Islet of Langerhans (tissue), 1 donor: ENCODE data around the gene ACTBL2.
A peak's percentile ranks its signal among the peaks of the same experiment; 100 is the strongest.
"Not testable (repeated sequence)": the region's sequence is repeated elsewhere in the genome, so short reads cannot be mapped to it uniquely, and the experiment has no call there.

Source experiments
- FAIRE-seq: peaks from one replicate; lab custom pipeline; 2011; peaks lifted over from hg19 to GRCh38; lab: Jason Lieb, UNC

Gene ACTBL2

DNA sequence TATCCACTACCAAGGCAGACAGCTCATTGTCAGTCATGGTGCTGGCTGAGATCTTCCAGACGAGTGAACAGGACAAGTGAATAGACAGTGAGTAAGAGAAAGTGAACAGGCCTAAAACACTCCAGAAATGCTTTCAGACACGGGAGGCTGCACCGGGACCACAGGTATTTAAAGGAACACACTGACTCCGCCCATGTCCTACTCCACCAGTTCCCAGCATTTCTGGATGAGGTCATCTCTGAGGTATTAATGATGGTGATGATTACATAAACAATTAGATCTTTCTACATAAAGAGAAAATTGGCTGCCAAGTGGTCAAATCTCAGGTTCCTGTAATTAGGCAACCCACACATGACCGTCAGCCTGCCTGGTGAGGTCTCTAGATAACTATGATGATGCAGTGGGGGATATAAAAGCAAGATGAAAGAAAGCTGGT, at the start of gene ACTBL2:
Gene ACTBL2, minus strand, starts transcription at position 141 of the 436 bp plus-strand sequence. Its CDS starts 104 bp downstream, at position 37.
- no peak for FAIRE-seq

DNA sequence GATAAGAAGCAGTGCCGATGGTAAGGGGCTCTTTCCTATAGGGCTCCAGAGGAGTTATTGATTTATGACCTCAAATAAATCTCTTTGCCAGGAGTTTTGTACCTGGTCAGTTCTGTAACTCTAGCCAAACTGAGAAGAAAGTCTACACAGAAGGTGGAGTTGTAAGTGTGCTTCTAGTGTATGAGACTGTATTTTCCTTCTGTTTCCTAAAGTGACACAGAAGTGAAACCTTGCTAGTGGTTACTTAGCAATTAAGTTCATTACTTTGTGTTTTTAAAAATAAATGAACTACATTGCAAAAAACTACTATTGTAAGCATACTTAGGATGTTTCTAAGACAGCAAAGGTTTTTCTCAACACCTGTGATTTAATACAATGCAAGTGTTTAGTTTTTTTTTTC, 48.7 kb upstream of the ACTBL2 start:
- no peak for FAIRE-seq

DNA sequence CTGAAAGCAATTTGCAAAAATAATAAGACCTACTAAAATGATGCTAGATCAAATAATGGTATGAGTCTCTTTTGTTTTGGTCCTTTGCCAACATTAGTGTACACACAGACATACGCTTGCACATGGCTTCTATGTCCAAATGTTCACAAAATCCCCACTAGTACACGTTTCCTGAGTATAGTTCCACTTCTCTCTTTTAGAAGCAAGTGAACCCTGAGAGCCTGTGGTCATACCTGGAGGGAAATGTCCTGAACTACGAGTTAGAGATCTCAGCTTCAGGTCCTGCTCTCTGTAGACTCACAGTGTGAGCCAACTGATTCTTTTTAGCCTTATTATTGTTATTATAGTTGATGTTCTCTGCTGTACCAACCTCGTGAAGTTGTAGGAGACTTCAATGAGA, 47.3 kb upstream of the ACTBL2 start:
- FAIRE-seq, result no peak

- FAIRE-seq, result no peak
These were observed 45.3 kb upstream of the ACTBL2 start for GRCh38 chr5:57527870-57528269.

DNA sequence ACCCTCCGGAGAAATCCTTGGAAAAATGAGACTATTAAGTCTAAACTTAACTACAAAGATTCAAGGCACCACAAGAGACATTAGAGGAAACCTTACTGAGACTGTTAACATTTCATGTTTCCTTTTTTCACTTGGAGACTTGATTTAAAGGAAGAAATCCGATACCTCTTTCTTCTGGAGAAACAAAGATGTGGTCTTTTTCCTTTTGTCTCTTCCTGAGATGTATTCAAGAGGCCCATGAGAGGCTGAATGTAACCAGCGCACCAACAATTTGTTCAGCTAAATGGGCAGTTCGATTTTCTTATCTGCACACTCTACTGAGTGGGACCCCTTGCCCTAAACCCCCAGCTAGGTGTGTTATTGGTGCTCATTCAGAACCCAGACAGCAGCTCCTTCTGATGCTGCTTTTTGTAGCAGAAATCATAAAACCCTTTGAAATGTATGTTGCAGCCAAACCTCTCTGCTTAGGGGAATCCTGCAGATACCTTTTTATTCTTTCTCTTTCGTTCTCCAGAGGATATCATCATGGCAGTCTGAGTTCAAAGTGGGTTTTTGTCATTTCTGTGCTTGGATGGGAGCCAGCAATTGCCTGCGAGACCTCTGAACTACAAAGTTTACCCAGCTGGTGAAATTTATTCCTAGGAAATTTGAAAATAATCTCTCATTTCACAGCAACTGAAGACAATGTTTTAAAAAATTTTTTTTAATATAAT, 41.9 kb upstream of the ACTBL2 start:
- no peak for FAIRE-seq

DNA sequence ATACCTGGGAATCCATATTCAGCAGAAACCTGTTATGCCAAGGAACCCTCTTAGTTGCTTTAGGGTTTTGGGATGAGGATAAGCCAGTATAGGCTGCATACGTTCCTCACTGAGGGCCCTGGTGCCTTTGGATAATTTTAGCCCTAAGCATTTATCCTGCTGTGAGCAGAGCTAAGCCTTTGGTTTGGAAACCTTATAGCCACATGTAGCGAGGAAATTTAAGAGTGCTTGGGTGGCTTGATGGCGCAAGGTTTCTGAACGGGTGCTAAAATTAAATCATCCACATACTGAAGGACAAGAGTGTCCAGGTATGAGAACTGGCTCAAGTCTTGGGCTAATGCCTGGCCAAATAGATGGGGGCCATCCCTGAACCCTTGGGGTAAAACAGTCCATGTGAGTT, 39.9 kb upstream of the ACTBL2 start:
- not testable (repeated sequence) for FAIRE-seq

- not testable (repeated sequence) for FAIRE-seq
These were observed 35.8 kb upstream of the ACTBL2 start for GRCh38 chr5:57518415-57518814.

DNA sequence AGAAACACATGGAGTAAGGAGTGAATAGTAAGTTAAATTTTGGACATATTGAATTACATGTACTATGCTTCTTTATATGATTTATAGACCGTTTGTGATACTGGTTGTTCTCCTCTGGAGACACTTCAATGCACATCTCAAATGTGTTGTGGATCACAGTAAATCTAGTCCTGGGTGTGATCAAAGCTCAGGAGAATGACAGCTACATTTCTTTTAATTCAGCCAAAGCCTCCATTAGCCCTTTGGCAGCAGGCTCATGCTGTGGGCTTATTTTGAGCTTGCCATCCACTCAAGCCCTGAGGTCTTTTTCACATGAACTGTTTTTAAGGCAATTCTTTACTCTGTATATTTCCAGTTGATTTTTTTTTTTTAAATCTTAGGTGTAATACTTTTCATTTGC, 34.6 kb upstream of the ACTBL2 start:
- no peak for FAIRE-seq

DNA sequence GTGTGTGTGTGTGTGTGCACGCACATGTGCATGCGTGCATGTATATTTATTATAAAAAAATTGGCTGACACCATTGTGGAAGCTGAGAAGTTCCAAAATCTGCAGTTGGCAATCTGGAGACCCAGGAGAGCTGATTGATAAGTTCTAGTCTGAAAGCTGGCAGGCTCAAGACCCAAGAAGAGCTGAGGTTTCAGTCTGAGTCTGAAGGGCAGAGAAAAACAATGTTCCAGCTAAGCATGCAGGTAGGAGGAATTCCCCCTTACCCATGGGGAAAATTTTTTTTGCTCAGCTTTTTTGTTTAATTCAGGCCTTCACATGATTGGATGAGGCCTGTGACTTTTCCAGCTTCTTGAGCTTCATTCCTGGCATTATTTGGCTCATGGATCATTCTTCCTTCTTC, 31.2 kb upstream of the ACTBL2 start:
- no peak for FAIRE-seq

DNA sequence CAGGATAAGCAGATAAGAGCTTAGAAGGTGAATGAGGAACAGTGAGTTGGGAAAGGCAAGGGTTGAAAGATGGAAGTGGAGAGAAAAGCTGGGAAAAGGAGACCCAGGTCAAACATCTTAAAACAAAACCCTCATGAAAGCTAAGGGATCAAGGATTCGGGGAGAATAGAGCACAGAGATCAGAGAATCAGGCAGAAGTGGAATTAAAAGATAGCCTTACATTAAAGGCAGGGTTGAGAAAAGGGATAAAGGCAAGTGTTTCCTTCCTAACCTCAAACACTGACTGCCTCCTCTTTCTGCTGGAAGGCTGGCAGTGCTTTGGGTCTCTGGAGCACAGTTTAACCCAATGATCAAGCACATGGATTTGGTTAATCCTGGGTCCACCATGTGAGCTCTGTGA, 28.7 kb upstream of the ACTBL2 start:
- no peak for FAIRE-seq

DNA sequence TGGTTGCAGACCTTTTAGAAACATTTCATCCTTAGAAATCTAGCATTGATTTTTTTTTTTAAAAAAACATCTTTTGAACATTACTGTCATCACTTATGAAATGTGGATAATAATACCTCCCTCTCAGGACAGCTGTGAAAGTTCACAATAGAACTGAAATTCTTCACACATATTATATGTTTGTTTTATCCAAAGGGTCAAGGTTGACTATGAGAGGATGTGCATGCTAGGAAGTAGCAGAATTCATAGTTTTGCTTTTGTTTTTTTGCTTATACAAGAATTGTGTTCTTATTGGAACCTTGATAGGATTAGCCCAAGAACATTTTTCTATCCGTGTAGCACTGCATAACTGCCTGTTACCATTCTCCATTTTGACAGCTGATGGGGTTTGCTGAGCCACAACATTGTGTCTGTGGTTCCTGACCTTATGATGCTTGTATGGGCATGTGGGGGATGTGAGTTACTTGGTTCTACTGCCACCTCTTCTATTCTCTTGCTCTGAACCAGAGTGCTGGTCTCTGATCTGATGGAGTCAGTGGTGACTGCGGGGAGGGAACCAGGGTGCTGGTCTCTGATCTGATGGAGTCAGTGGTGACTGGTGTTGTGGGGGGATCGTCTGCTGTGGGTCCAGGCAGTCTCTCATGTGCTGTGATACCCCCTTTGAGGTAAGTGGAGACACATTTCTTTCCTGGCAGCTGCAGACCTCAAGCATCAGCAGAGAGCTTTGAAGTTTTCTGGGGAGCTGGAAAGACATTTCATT, 27.1 kb upstream of the ACTBL2 start:
- FAIRE-seq, result no peak

GRCh38 chr5:57508211-57508610, 25.6 kb upstream of the ACTBL2 start:
- FAIRE-seq, result no peak

GRCh38 chr5:57505272-57506200, 22.9 kb upstream of the ACTBL2 start:
- no peak for FAIRE-seq

DNA sequence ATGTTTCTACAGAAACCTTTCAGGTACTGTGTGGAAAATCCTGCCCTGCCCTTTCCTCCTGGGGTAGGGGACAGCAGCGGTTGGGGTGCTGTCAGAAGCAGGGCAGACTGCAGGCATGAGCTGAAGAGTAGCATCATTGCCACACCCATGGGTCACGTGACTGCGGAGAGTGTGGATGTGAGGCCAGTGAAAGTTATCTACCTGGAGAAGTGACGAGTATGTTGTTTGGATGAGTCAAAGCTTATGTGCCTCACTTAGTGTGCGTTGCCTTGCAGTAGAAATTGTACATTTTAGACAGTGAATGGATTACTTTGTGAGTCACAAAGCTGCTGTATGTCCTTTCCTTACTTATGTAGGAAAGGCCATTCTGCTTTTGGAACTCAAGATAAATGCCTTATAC, 21.7 kb upstream of the ACTBL2 start:
- FAIRE-seq, result no peak

GRCh38 chr5:57503433-57503832, 20.8 kb upstream of the ACTBL2 start:
- FAIRE-seq, result no peak

- FAIRE-seq, result no peak
These were observed 19.0 kb upstream of the ACTBL2 start for GRCh38 chr5:57501414-57502201.

- FAIRE-seq, result peak; percentile 30
These were observed 16.8 kb upstream of the ACTBL2 start for GRCh38 chr5:57499262-57500050.

- FAIRE-seq, result no peak
These were observed 15.1 kb upstream of the ACTBL2 start for GRCh38 chr5:57497733-57498132.

DNA sequence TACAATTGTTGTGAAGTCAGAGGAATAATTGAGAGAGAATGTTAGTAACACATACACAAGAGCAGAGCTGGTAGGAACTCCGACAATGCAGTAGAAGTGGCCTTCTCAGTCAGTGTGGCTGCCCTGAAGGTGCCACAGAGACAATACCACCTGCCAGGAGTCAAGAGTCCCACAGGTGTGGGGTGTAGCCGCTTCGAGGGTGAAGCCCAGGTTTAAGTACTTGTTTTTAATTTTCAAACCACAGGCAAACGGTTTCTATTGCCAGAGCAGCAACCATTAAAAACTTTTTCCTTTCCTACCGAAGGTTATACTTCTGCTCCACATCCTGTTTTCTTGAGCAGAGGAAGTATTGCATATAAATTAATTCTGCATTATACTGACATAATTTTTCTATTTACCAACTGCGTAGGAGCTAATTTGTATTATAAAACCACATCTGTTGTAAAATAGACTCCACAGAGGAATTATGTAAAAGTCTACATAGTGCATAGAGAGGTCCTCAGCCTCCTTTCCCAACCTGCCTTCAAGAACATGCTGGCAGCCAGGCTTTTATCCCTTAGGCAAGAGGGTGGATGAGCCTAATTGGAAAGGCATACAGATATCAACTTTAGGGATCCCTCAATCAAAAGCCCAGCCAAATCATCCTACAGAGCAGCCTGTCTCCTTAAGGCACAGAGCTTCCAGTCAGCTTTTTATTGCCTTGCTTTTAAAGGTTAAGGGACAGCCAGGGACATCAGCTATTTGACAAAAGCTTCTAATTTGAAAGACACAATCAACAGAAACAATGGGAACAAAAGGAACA, 12.9 kb upstream of the ACTBL2 start:
- no peak for FAIRE-seq
